ENCODE results near the gene GPR158. TPM values are rescaled to one million over a fixed set of nuclear protein-coding genes. Genes with fewer than 3 reads are reported as not detected.

The GPR158 gene
- polyA plus RNA-seq, 1 donor: 0.27 TPM

GRCh38 chr10:25582961-25583360, 408.2 kb downstream of the GPR158 start:
- DNase-seq: no peak

- no peak for DNase-seq
These were observed 425.9 kb downstream of the GPR158 start for GRCh38 chr10:25600651-25601050.

- no peak for DNase-seq
These were observed 429.8 kb downstream of the GPR158 start for GRCh38 chr10:25604591-25604990.

- DNase-seq: no peak
These were observed 439.9 kb downstream of the GPR158 start for GRCh38 chr10:25614652-25615051.

DNA sequence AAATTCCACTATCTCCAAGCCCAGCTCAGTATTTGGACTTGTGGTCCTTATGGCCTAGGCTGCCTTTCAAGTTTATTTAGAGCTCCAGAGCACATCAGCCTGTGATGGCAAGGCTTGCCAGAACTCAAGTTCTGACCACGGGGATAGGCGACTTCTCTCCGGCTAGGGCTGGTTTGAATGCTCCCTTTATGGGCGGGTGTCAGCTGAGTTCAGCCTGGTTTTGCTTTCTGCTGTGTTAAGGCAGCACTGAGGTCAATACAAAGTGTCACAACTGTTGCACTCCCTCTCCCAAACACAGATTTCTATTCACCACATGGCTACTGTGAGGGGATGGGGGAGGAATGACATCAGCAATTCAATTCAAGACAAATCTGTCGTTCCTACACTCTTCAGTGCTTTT, 441.1 kb downstream of the GPR158 start:
- DNase-seq: no peak

DNA sequence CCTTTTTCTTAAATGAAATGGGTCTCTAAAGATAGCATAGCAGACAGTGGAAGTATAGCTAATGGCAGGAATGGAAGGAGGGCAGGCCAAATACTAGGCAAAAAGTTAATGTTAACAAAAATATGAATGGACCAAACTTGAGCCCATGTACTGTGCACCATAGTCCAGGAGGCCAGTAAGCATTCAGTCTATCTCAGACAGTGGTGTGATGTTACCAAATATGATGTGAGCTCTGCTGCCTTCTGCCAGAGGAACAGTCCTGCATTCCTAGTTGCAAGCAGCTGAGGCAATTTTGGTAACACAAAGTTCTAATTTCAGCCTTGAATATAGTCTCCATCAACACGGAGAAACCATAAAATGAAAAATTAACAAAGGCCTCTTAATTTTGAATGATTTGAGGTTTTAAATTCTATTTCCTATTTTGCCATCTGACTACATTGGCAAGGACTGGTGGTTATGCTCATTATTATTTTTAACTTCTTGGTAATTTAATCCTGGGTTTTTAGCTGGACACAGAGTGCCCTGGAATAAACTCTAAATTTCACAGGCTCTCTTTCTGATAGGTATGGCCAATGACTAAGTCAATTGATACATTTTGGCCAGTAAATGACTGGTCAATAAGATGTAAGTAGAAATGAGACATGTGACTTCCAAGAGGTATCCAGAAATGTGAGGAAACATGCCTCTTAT, 442.2 kb downstream of the GPR158 start:
- DNase-seq: no peak

GRCh38 chr10:25627606-25628005, 452.8 kb downstream of the GPR158 start:
- DNase-seq: no peak

GRCh38 chr10:25629333-25629732, 454.5 kb downstream of the GPR158 start:
- DNase-seq: no peak

DNA sequence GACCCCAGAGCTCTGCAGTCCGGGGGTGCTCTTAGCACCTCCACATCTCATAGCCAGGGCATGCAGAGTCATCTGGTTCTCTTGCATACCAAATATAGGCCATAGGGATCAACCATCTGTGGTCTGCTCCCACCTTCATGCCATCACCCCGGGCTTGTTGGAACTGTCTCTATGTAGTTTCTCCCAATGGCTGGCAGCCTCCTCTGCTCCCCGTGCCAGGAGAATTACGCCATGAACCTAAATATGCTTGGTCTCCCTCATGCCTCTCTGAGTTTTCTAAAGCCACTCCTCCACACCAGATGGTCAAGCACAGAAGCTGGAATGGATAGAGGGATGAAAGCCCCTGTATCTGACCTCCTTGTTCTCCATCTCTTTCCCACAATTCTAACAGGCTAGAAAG, 456.7 kb downstream of the GPR158 start:
- no peak for DNase-seq

DNA sequence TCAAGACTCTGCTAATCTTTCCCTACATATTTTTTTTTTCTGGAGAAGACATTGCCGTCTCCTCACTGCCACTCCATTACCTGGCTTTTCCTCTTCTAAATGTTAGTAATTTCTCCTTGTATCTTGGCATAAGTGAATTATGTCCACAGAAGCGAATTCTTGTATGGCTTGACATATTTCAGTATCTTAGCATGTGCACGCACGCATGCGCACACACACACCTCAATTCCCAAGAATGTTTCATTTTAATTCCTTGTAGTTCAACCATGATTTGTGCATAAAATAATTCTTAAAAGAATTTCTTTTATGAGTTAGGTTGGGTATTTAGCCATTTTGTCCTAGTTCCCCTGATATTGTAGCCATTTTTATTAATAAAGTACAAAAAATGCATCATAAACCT, 458.0 kb downstream of the GPR158 start:
- no peak for DNase-seq

DNA sequence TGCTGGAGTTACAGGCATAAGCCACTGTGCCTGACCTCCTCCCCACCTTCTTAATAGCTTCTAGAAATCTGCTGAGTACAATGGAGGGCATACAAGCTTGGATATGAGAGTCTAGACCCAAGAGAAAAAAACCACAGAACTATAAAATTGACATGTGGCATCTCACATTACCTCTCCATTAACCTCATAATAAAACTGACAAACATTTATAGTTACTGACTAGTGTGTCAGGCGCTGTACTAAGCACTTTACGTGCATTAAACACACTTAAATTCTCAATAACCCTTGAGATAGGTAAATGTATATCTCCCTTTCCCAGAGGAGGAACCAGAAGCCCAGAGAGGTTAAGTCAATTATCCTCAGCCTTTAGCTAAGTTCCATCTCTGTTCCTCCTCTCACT, 458.7 kb downstream of the GPR158 start:
- no peak for DNase-seq

DNA sequence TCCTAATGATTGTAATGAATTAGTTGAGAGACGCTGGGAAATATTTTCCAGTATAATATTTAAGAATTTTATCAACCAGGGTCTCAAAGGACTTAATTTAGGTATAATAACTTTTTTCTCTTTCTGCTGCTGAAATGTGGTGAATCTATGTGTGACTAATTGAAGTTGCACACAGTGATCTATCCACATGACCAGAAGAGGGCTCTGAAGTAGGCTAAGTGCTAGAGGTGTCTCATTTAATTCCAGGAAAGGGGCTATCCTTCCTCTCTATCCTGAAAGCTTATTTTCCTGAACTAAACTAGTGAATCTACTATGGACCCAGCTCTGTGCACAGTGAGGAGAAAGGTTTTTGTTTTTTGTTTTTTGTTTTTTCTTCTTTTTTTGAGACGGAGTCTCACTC, 464.8 kb downstream of the GPR158 start:
- no peak for DNase-seq

GRCh38 chr10:25641595-25641994, 466.8 kb downstream of the GPR158 start:
- DNase-seq: no peak

- DNase-seq: no peak
These were observed 467.9 kb downstream of the GPR158 start for GRCh38 chr10:25642721-25643120.

DNA sequence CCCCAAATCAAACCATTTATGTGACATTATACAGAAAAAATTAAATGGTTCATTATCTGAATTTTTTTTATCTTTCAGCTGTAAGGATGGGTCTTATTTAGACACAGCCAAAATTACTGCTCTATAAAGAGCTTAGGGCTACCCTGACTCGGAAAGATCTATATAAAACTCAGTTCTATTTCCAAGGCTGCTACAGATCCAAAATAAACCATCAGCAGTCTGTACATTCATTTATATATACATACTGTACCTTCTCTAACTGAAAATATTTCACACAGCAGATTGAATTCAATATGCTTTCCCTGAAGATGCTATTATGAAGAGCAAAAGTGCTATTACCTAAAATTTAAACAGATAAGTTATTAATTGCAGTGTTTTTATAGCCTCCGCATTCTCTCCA, 471.6 kb downstream of the GPR158 start:
- DNase-seq: no peak

DNA sequence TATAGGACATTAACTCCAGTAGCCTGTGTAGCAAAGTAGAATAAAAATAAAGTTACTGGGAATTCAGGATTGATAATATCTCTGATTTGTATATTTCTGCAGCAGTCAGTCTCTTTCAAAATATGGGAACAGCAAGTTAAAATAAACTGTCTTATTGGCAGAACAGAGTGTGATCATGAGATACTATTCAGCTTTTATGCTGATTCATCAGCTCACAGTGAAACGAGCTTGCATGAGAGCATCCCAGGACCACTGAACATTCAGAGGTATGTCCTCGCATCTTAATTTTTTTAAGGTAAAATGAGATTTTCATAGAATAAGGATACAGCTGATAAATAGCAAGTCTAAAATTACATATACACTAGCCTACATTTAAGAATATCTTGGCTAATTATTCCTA, 476.7 kb downstream of the GPR158 start:
- no peak for DNase-seq

Other genes with a start within 250 kb of the GPR158 start
- 46.0 TPM for gene PRTFDC1, start 222.4 kb upstream of the GPR158 start, polyA plus RNA-seq (ENCODE audit: insufficient read length)
- gene ENKUR, start 158.8 kb upstream of the GPR158 start, polyA plus RNA-seq (ENCODE audit: insufficient read length): 4.1 TPM
- 17.4 TPM for gene THNSL1, start 158.4 kb upstream of the GPR158 start, polyA plus RNA-seq (ENCODE audit: insufficient read length)